Activated naive CD8-positive, alpha-beta T cell treated with anti-CD3 and anti-CD28 coated beads for 36 hours (primary cell): ENCODE measurements around the gene GIMAP1. TPM values are rescaled to one million over a fixed set of nuclear protein-coding genes. Genes with fewer than 3 reads are reported as not detected.

ENCODE experiments used
- DNase-seq: peaks from one replicate; pipeline ENCODE4 v3.0.0; 2021
- H3K27ac Mint-ChIP-seq: one replicate; pipeline ENCODE4 v1.8.0; 2022; ENCODE audit warnings: mild to moderate bottlenecking, moderate library complexity, mixed read lengths
- H3K27me3 Mint-ChIP-seq: one replicate; pipeline ENCODE4 v1.8.0; 2022; ENCODE audit warnings: mild to moderate bottlenecking, mixed read lengths
- H3K36me3 Mint-ChIP-seq: one replicate; pipeline ENCODE4 v1.8.0; 2021; ENCODE audit warnings: mild to moderate bottlenecking, mixed read lengths
- H3K4me1 Mint-ChIP-seq: one replicate; pipeline ENCODE4 v1.8.0; 2021; ENCODE audit warnings: mixed read lengths
- H3K4me3 Mint-ChIP-seq: one replicate; pipeline ENCODE4 v1.8.0; 2022; ENCODE audit warnings: mild to moderate bottlenecking, moderate library complexity, mixed read lengths
- H3K9me3 Mint-ChIP-seq: one replicate; pipeline ENCODE4 v1.8.0; 2022; ENCODE audit warnings: mixed read lengths
- total RNA-seq, 2 experiments: library from RNA; stranded (reverse); gene quantifications; one replicate each; pipeline ENCODE4 v1.2.3, GENCODE V29; 2021

Gene GIMAP1
- total RNA-seq, 2 experiments from 2014 or later, result 6.1 to 6.2 TPM

DNA sequence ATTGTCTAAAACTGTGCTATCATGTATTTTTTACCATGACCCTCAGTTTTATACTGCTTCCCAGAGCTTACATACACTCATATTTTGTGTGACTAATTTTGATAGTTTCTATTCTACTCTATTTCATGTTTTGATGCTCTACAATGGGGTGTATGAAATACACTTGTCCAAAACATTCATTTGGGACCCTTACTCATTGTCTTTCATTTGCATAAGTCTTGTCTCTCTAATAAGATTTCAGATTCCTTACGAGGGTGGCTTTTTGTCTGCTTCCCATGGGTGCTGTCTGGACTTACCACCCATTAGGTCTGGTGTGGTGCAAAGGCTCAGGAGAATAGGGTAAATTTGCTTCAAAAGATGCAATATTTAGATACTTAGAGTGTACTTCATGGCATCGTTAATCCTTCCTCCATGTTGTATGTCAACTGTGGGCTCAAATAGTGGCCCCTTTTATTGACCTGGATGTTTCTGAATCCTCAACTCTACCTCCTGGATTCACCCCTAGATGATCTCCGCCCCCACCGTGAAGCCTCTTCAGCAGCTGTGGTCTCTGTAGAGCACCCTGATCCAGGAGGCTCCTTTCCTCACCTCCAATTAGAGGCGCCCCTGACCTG lies 17.2 kb downstream of the GIMAP1 start:
- no peaks in the 10 kb centered on the region for H3K27me3 Mint-ChIP-seq
- H3K4me3 Mint-ChIP-seq, result peak overlapping the region; percentile 14
- H3K9me3 Mint-ChIP-seq, result peaks cover 11% of the 10 kb centered on the region
- peak overlapping the region; percentile 96 for H3K27ac Mint-ChIP-seq
- DNase-seq, result no peak
- H3K36me3 Mint-ChIP-seq, result peaks cover 32% of the 10 kb centered on the region
- peaks cover 69% of the 10 kb centered on the region for H3K4me1 Mint-ChIP-seq

GRCh38 chr7:150734254-150734653 lies 17.8 kb downstream of the GIMAP1 start:
- Mint-ChIP-seq H3K27me3 (no peaks in the 10 kb centered on the region), H3K36me3 (peaks cover 36% of the 10 kb centered on the region), H3K4me3 (no peak overlapping the region), H3K4me1 (peaks cover 69% of the 10 kb centered on the region), H3K27ac (peak overlapping the region; percentile 96), H3K9me3 (peaks cover 8% of the 10 kb centered on the region)
- no peak for DNase-seq

DNA sequence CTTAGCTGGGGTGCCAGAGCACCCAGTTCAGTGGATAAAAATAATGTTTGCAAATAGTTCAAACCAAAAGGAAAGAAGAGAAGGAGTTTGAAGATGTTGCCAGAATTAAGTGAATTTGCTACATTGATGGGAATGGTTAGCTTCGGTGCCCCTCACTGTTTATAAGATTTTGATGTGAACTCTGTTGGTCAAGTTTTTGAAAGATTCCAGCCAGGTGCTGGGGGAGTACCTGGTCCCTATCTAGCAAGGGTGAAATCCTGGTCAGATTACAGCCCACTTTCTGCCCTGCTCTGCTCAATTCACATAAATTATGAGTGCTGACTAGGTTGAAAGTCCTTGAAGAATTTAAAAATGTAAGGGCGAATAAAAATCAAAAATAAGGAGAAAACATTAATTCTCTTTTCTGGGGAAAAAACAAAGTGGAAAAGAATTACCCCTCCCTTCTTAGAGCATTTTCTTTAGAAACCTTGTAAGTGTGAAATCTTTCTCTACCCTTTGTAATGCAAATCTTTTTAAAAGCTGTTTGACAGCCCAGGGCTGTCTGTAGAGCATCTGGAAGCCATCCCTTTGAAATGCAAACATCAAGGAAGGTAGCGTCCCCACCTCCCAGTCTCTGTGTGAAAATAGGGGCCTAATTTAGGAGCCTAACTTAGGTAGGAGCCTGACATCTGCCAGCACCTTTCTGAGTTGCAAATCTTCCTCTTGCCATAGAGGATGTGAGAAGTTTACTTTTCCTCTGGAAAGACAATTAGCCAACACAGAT lies 19.4 kb downstream of the GIMAP1 start:
- Mint-ChIP-seq H3K27ac (peak overlapping the region; percentile 96), H3K4me3 (peak overlapping the region; percentile 5), H3K27me3 (no peaks in the 10 kb centered on the region), H3K4me1 (peaks cover 67% of the 10 kb centered on the region), H3K9me3 (peaks cover 15% of the 10 kb centered on the region), H3K36me3 (peaks cover 40% of the 10 kb centered on the region)
- no peak for DNase-seq

DNA sequence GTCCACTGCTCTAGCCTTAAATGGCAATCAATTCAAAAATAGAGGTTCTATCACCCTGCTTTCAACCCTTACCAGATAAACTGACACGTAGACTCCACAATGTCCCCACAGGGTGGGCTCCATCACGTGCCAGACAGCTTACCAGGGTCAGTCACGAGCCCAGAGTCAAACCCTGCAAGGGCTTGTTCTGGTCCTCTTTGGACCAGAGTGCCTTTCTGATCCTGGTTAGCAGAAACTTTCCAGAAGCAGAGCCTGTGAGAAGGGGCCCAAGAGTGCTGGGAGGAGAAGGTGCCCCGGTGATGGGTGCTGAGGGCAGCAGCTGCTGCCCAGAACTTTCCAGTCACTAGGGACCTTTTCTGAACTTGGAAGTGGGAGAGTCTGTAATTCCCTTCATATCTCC lies 20.5 kb downstream of the GIMAP1 start:
- Mint-ChIP-seq H3K4me3 (peak overlapping the region; percentile 87), H3K9me3 (peaks cover 15% of the 10 kb centered on the region), H3K27ac (peak overlapping the region; percentile 96), H3K36me3 (peaks cover 48% of the 10 kb centered on the region), H3K4me1 (peaks cover 71% of the 10 kb centered on the region), H3K27me3 (no peaks in the 10 kb centered on the region)
- DNase-seq, result no peak

GRCh38 chr7:150737265-150738055 lies 21.0 kb downstream of the GIMAP1 start, which contains the start of gene GIMAP5:
Gene GIMAP5 (plus strand): TSS chr7:150737418. CDS start chr7:150740885, 3,467 bp downstream.
- Mint-ChIP-seq H3K4me1 (peaks cover 71% of the 10 kb centered on the region), H3K9me3 (peaks cover 15% of the 10 kb centered on the region), H3K27ac (peak within 1 kb of the TSS; percentile 96), H3K36me3 (peaks cover 51% of the 10 kb centered on the region), H3K4me3 (peak within 1 kb of the TSS; percentile 87), H3K27me3 (no peaks in the 10 kb centered on the region)
- DNase-seq, result peak; percentile 61

DNA sequence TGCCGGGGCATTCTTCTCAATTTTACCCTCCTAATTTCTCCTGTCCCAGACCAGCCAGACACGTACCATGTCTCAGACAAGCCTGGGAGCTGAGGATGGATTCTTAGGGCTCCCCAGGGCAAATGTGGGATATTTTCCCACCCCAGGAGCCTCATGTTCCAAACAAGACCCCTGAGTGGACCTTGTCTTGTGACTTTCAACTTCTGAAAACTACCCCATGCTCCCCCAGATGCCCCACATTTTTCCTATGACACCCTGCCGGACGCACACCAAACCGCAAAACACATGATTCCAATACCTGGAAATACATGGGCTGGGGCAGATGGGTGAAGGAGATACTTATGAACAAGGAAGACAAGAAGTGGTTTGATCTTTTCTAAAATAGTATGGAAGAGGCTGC lies 21.7 kb downstream of the GIMAP1 start:
- Mint-ChIP-seq H3K9me3 (peaks cover 15% of the 10 kb centered on the region), H3K4me3 (peak overlapping the region; percentile 87), H3K27me3 (no peaks in the 10 kb centered on the region), H3K27ac (peak overlapping the region; percentile 96), H3K4me1 (peaks cover 71% of the 10 kb centered on the region), H3K36me3 (peaks cover 57% of the 10 kb centered on the region)
- no peak for DNase-seq

GRCh38 chr7:150738591-150739001 lies 22.2 kb downstream of the GIMAP1 start:
- H3K27me3 Mint-ChIP-seq, result no peaks in the 10 kb centered on the region
- H3K4me3 Mint-ChIP-seq, result peak overlapping the region; percentile 87
- peaks cover 71% of the 10 kb centered on the region for H3K4me1 Mint-ChIP-seq
- peaks cover 15% of the 10 kb centered on the region for H3K9me3 Mint-ChIP-seq
- H3K36me3 Mint-ChIP-seq, result peaks cover 62% of the 10 kb centered on the region
- peak overlapping the region; percentile 96 for H3K27ac Mint-ChIP-seq
- DNase-seq, result no peak

GRCh38 chr7:150739033-150739432 lies 22.6 kb downstream of the GIMAP1 start:
- H3K9me3 Mint-ChIP-seq, result peaks cover 13% of the 10 kb centered on the region
- peak overlapping the region; percentile 96 for H3K27ac Mint-ChIP-seq
- no peak for DNase-seq
- H3K36me3 Mint-ChIP-seq, result peaks cover 63% of the 10 kb centered on the region
- H3K4me1 Mint-ChIP-seq, result peaks cover 69% of the 10 kb centered on the region
- no peaks in the 10 kb centered on the region for H3K27me3 Mint-ChIP-seq
- H3K4me3 Mint-ChIP-seq, result peak overlapping the region; percentile 87

GRCh38 chr7:150740053-150740452 lies 23.6 kb downstream of the GIMAP1 start:
- no peaks in the 10 kb centered on the region for H3K27me3 Mint-ChIP-seq

GRCh38 chr7:150742286-150742968 lies 26.0 kb downstream of the GIMAP1 start:
- Mint-ChIP-seq H3K4me1 (peaks cover 72% of the 10 kb centered on the region), H3K4me3 (peak overlapping the region; percentile 84)

More at GRCh38 chr7:150740053-150740452, 23.6 kb downstream of the GIMAP1 start:
- peak overlapping the region; percentile 87 for H3K27ac Mint-ChIP-seq
- no peak for DNase-seq
- peaks cover 69% of the 10 kb centered on the region for H3K4me1 Mint-ChIP-seq
- H3K36me3 Mint-ChIP-seq, result peaks cover 71% of the 10 kb centered on the region
- H3K9me3 Mint-ChIP-seq, result peaks cover 7% of the 10 kb centered on the region
- peak overlapping the region; percentile 84 for H3K4me3 Mint-ChIP-seq

DNA sequence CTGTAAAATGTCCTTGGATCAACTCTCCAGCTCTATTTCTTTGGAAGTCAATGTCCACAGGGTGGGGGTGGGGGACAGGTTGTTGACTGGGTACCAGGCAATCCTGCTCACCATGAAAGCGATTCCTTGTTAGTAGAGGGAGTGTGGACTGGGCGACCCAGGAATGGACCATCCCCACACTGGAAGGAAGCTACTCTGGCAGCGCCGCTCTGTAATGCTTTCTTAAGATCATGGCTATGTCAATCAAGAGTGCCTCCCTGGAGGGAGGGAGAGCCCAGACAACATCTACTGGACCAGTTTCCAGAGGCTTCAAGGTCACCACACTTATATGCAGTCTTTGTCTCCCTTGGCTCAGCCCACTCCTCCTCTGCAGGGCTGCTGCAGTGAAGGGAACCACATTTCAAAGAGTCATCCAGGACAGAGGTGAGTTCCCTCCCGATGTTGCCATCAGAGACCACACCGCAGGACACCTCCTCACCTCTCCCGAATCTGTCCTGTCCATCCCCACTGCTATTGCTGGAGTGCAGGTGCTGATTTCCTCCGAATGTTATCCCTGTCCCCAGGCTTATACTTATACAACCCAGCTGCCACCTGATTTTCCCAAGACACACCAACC lies 27.7 kb downstream of the GIMAP1 start:
- H3K4me1 Mint-ChIP-seq, result peaks cover 89% of the 10 kb centered on the region
- H3K36me3 Mint-ChIP-seq, result peaks cover 77% of the 10 kb centered on the region
- peak overlapping the region; percentile 84 for H3K4me3 Mint-ChIP-seq
- DNase-seq, result no peak
- peaks cover 8% of the 10 kb centered on the region for H3K9me3 Mint-ChIP-seq
- no peaks in the 10 kb centered on the region for H3K27me3 Mint-ChIP-seq
- peak overlapping the region; percentile 87 for H3K27ac Mint-ChIP-seq

More at GRCh38 chr7:150742286-150742968, 26.0 kb downstream of the GIMAP1 start:
- Mint-ChIP-seq H3K27ac (peak overlapping the region; percentile 87), H3K27me3 (no peaks in the 10 kb centered on the region), H3K36me3 (peaks cover 89% of the 10 kb centered on the region), H3K9me3 (peaks cover 7% of the 10 kb centered on the region)
- DNase-seq, result no peak

DNA sequence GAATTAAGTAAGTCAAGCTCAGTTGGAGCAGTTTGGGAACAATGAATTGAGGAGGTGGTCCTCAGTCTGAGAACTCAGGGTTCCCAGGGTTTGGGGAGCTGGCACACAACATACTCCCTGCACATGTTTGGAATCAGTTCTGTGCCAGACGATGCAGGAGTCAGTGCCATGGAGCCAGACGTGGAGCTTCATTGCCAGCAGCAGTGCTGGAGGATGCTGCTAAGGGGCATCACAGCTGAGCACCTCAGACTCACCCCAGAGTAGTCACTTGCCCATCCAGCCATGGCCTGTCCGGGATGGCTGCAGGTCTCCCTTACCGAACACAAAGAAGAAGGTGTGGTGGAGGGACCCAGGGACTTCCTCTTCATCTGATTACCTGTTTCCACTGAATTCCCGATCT lies 28.7 kb downstream of the GIMAP1 start:
- peaks cover 70% of the 10 kb centered on the region for H3K36me3 Mint-ChIP-seq
- DNase-seq, result no peak
- peaks cover 93% of the 10 kb centered on the region for H3K4me1 Mint-ChIP-seq
- H3K9me3 Mint-ChIP-seq, result peaks cover 7% of the 10 kb centered on the region
- no peaks in the 10 kb centered on the region for H3K27me3 Mint-ChIP-seq
- H3K4me3 Mint-ChIP-seq, result peak overlapping the region; percentile 84
- H3K27ac Mint-ChIP-seq, result peak overlapping the region; percentile 87

DNA sequence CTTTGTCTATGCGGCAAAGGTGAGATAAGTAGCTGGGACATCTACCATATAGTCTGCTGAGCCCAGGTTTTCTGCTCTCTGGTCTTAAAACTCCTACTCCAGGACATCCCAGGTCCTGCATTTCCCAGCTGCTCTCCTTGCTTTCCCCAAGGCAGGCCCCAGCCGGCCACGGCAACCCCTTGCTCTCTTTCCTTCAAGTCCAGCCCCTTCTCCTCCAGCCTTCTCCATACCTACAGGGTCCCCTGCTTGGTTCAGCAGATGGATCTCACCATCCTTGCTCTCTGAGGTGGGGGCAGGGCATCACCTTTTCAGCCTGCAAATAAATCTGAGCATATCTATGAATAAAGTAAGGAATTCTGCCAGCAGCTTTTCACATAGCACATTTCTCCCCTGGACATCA lies 29.5 kb downstream of the GIMAP1 start:
- H3K4me1 Mint-ChIP-seq, result peaks cover 93% of the 10 kb centered on the region
- DNase-seq, result no peak
- H3K27ac Mint-ChIP-seq, result peak overlapping the region; percentile 87
- peak overlapping the region; percentile 84 for H3K4me3 Mint-ChIP-seq
- peaks cover 7% of the 10 kb centered on the region for H3K9me3 Mint-ChIP-seq
- H3K36me3 Mint-ChIP-seq, result peaks cover 62% of the 10 kb centered on the region
- no peaks in the 10 kb centered on the region for H3K27me3 Mint-ChIP-seq

GRCh38 chr7:150746921-150747320 lies 30.5 kb downstream of the GIMAP1 start:
- no peak for DNase-seq

More at GRCh38 chr7:150746921-150747320, 30.5 kb downstream of the GIMAP1 start:
- Mint-ChIP-seq H3K4me3 (peak overlapping the region; percentile 30), H3K27me3 (no peaks in the 10 kb centered on the region), H3K4me1 (peaks cover 87% of the 10 kb centered on the region), H3K27ac (peak overlapping the region; percentile 85), H3K9me3 (peaks cover 7% of the 10 kb centered on the region), H3K36me3 (peaks cover 52% of the 10 kb centered on the region)
